ENCODE results near the gene PSG1.
"Not testable (repeated sequence)": the region's sequence is repeated elsewhere in the genome, so short reads cannot be mapped to it uniquely, and the experiment has no call there.

PSG1 gene

DNA sequence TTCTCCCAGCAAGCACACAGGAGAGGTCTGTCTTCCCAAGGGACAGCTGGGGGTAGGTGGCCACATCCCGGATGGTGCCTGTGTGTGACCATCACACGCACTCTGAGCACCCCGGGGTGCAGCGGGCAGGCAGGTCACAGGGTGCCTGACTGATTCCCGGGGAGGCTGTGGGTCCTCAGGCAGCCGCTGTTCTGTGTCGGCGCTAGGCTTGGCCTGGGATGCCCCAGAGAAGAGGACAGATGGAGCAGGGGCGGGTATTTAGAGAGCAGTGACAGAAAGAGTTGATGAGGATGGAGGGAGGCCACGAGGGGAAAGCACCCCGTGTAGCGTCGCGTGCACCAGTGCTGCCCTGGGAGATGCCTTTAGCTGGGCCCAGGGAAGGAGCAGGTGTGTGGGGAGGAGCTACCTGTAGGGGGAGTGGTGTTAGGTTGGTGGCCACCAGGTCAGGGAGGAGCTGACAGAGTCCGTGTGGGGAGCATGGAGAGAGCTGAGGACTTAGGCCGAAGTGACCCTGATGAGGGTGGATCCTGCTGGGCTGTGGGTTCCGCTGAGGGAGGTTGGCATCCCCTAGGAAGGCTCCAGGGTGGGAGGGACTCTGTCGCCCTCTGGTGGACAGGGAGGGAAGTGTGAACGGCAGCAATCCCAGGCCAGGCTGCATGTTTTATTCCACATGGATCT lies 22.5 kb downstream of the PSG1 start:
- H4K20me1 ChIP-seq (ENCODE audit: low read depth, low read length); H3K9me3 ChIP-seq (ENCODE audit: insufficient read depth, low read length); H3K9ac ChIP-seq (ENCODE audit: low read length); H3K4me3 ChIP-seq (ENCODE audit: insufficient read depth, low read length, poor library complexity, severe bottlenecking); H3K79me2 ChIP-seq (ENCODE audit: insufficient read depth, low read length); H3K36me3 ChIP-seq (ENCODE audit: low read length); H3K27me3 ChIP-seq (ENCODE audit: low read length); H2AFZ ChIP-seq (ENCODE audit: low read depth, low read length, severe bottlenecking); H3F3A ChIP-seq (ENCODE audit: insufficient read depth); H3K4me2 ChIP-seq (ENCODE audit: low read depth, low read length, poor library complexity, severe bottlenecking); H3K9me2 ChIP-seq (replicated peaks; ENCODE audit: insufficient read depth, low read length); H3K27ac ChIP-seq (ENCODE audit: low read depth, low read length): not testable (repeated sequence)
- TF ChIP-seq, protein P1, sequence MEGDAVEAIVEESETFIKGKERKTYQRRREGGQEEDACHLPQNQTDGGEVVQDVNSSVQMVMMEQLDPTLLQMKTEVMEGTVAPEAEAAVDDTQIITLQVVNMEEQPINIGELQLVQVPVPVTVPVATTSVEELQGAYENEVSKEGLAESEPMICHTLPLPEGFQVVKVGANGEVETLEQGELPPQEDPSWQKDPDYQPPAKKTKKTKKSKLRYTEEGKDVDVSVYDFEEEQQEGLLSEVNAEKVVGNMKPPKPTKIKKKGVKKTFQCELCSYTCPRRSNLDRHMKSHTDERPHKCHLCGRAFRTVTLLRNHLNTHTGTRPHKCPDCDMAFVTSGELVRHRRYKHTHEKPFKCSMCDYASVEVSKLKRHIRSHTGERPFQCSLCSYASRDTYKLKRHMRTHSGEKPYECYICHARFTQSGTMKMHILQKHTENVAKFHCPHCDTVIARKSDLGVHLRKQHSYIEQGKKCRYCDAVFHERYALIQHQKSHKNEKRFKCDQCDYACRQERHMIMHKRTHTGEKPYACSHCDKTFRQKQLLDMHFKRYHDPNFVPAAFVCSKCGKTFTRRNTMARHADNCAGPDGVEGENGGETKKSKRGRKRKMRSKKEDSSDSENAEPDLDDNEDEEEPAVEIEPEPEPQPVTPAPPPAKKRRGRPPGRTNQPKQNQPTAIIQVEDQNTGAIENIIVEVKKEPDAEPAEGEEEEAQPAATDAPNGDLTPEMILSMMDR (IDR thresholded peaks at IDR 0.05; ENCODE audit: insufficient read depth, low read length, poor library complexity, severe bottlenecking): peak; percentile 60

DNA sequence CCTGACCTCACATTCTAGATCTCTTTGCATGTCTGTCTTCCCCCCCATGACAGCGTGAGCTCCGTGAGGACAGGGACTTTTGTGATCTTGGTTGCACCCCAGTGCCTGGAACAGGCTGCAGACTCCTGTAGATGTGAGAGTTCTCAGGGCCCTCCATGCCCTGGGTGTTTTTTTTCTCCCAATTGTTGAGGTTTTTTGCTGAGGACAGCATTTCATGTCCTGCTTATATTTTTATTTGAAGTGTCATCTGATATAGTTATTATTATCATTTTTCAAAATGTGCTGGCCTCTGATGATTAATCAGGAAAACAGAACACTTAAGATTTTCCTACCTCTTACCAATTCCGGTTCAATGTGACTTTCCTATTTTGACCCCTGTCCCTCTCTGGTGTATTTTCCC lies 24.8 kb downstream of the PSG1 start:
- not testable (repeated sequence) for H3F3A ChIP-seq (ENCODE audit: insufficient read depth); H3K36me3 ChIP-seq (ENCODE audit: low read length); H3K27ac ChIP-seq (ENCODE audit: low read depth, low read length); H3K27me3 ChIP-seq (ENCODE audit: low read length); H3K4me3 ChIP-seq (ENCODE audit: insufficient read depth, low read length, poor library complexity, severe bottlenecking); H4K20me1 ChIP-seq (ENCODE audit: low read depth, low read length); H3K9me2 ChIP-seq (replicated peaks; ENCODE audit: insufficient read depth, low read length); H3K4me2 ChIP-seq (ENCODE audit: low read depth, low read length, poor library complexity, severe bottlenecking); H2AFZ ChIP-seq (ENCODE audit: low read depth, low read length, severe bottlenecking); H3K9me3 ChIP-seq (ENCODE audit: insufficient read depth, low read length); H3K9ac ChIP-seq (ENCODE audit: low read length); H3K79me2 ChIP-seq (ENCODE audit: insufficient read depth, low read length)

DNA sequence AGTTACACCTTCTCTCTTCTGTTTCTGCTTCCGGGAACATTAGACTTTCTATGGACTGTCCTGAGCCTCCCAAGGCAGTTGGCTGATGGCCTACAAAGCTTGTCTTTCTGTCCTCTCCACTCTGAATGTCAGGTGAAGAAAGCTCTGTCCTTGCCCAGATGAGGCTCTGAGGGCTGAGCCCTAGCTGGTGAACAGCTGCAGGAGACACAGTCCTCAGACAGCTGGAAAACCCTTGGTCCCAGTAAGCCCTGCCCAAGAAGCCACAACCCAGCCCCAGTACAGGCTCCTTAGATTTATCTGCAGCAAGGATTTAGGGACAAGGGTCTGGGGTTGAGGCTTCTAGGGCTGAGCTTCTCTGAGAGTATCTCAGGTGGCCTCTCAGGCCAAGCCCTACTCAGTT lies 26.3 kb downstream of the PSG1 start:
- H2AFZ ChIP-seq (ENCODE audit: low read depth, low read length, severe bottlenecking); H3K36me3 ChIP-seq (ENCODE audit: low read length); H4K20me1 ChIP-seq (ENCODE audit: low read depth, low read length); H3K9me3 ChIP-seq (ENCODE audit: insufficient read depth, low read length); H3K9me2 ChIP-seq (replicated peaks; ENCODE audit: insufficient read depth, low read length); H3F3A ChIP-seq (ENCODE audit: insufficient read depth); H3K79me2 ChIP-seq (ENCODE audit: insufficient read depth, low read length); H3K9ac ChIP-seq (ENCODE audit: low read length); H3K4me2 ChIP-seq (ENCODE audit: low read depth, low read length, poor library complexity, severe bottlenecking); H3K4me3 ChIP-seq (ENCODE audit: insufficient read depth, low read length, poor library complexity, severe bottlenecking); H3K27ac ChIP-seq (ENCODE audit: low read depth, low read length); H3K27me3 ChIP-seq (ENCODE audit: low read length): not testable (repeated sequence)

DNA sequence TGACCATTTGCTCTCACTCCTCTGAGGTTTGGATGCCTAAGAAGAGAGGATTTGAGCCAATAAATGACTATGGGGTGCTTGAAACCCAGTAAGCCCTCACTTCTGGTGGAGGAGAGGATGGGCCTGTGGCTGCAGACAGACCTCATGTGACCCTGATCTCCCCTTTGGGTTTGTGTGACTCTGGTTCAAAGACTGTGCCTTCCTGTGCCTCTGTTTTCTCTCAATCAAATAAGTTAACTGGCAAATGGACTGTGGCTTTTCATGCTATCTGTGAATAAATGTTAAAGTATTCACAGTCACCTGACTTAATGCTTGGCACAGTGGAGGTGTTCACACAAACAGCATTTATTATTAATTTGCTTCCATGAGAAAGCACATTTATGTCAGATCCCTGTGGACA lies 26.7 kb downstream of the PSG1 start:
- H3K4me2 ChIP-seq (ENCODE audit: low read depth, low read length, poor library complexity, severe bottlenecking); H3K9me2 ChIP-seq (replicated peaks; ENCODE audit: insufficient read depth, low read length); H2AFZ ChIP-seq (ENCODE audit: low read depth, low read length, severe bottlenecking); H3F3A ChIP-seq (ENCODE audit: insufficient read depth); H4K20me1 ChIP-seq (ENCODE audit: low read depth, low read length); H3K9ac ChIP-seq (ENCODE audit: low read length); H3K27ac ChIP-seq (ENCODE audit: low read depth, low read length); H3K9me3 ChIP-seq (ENCODE audit: insufficient read depth, low read length); H3K4me3 ChIP-seq (ENCODE audit: insufficient read depth, low read length, poor library complexity, severe bottlenecking); H3K36me3 ChIP-seq (ENCODE audit: low read length); H3K79me2 ChIP-seq (ENCODE audit: insufficient read depth, low read length); H3K27me3 ChIP-seq (ENCODE audit: low read length): not testable (repeated sequence)

DNA sequence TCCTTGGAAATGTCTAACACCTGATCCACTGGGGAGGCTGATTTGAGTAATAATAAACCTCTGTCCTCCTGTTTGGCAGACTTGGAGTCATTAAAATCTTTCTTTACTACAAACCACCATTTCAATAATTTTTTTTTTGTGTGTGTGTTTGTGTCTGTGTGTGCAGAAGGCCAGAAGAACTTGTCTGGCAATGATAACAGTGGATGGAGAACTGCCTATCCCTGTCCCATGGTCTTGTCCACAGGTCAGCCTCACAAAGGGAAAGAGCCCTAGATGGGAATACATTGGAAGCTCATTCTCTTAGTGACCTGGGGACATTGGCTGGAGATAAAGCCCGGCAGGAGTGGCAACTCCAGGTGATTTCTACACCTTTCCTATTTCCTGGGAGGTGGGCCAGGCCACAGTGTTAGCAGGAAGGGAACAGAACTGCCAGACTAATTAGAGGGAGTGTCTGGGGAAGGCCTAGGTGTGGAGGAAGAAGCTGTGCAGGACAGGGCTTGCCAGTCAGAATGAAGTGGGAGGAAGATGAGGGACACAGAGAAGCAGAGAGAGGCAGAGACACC lies 27.7 kb downstream of the PSG1 start:
- not testable (repeated sequence) for H3K36me3 ChIP-seq (ENCODE audit: low read length); H3K9ac ChIP-seq (ENCODE audit: low read length); H3K4me2 ChIP-seq (ENCODE audit: low read depth, low read length, poor library complexity, severe bottlenecking); H3K27me3 ChIP-seq (ENCODE audit: low read length); H3K79me2 ChIP-seq (ENCODE audit: insufficient read depth, low read length); H3K9me2 ChIP-seq (replicated peaks; ENCODE audit: insufficient read depth, low read length); H3F3A ChIP-seq (ENCODE audit: insufficient read depth); H4K20me1 ChIP-seq (ENCODE audit: low read depth, low read length); H3K4me3 ChIP-seq (ENCODE audit: insufficient read depth, low read length, poor library complexity, severe bottlenecking); H3K27ac ChIP-seq (ENCODE audit: low read depth, low read length); H2AFZ ChIP-seq (ENCODE audit: low read depth, low read length, severe bottlenecking); H3K9me3 ChIP-seq (ENCODE audit: insufficient read depth, low read length)
